NCI-H774 (cell line): Measurements from ENCODE around the gene S100A7A.
A peak's percentile ranks its signal among the peaks of the same experiment; 100 is the strongest.
"Not testable (repeated sequence)": the region's sequence is repeated elsewhere in the genome, so short reads cannot be mapped to it uniquely, and the experiment has no call there.

Experiments
- DNase-seq: peaks from one replicate; lab custom pipeline; 2025; lab: John Stamatoyannopoulos, UW

S100A7A gene

DNA sequence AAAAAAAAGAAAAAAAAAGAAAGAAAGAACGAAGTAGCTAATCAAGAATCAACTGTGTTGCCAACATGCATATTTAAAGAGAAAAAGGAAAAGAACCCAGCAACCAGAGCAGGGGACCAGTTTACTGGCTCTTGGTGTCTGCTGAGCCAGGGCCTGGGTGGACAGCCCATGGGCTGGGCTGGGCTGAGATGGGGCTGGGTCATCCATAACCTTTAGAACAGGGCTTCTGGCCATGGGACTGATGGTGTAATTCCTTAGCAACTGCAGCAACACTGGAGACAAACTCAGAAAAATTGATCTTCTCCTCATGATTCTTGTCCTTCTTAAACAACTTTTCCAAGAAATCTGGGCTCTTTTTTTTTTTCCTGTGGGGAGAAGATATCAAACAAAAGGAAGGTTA lies 10.5 kb downstream of the S100A7A start:
- no peak for DNase-seq

DNA sequence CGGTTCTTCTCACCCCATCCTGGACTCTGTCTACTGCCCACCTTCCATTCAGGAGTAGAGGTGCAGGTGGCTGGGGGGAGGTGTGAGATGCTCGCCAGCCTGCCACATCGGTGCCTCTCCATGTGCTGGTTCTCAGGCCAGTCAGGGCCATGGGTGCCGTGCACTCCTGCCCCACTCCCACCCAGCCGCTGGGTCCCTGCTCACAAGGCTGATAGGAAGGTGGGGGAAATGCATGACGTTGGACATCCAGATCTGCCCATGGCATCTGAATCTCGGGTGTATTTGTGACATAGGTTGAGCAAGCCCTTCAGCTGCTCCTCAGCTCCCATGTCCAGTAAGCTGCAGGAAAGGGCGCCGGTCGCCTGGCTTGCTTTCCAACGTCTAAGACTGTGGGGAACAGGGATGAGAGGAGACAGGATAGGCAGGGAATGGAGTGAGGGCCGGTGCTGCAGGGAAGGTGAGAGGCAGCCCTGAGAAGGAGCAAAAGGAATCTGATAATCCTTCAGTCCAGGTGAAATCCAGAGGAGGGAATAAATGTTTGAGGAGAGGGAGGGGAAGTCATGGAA lies 11.8 kb downstream of the S100A7A start:
- no peak for DNase-seq

- no peak for DNase-seq
Measured at GRCh38 chr1:153428791-153429190, 12.5 kb downstream of the S100A7A start.

DNA sequence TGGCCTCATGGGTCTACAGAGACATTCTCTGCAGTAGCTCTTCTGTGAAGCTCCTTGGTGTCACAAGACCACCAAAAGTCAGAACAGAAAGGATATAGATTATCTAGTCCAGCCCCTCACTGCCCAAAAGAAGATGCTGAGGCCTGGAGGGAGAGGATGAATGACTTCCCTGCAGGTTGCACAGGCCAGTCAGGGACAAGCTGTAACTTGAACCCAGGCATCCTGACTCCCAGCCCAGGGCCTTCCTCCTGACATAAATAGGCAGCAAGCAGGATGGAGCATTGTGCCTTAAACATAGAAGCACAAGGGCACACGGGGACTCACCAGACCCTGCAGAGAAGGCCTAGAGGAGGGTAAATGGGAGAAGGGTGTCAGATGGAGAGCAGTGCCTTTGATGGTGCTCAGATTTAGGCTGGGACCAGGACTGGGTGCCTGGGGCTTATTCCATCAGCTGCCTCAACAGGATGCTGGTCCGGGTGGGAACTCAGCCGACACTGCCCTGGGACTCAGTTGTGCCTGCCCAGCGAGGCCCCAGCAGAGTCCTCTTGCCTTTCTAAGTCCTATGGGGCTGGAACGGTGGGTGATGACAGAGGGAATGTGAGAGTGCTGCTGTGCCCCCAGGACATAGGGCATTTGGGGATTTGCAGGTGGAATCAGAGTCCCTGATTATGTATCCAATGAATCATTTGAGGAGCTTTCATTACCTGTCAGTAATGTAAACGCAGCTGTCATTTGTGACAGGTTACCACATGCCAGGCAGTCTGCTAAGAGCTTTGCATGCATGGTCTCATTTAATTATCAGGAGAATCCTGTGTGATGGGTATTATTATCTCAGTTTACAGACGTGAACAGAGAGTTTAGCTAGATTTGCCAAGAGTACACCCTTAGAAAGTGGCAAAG lies 13.2 kb downstream of the S100A7A start:
- DNase-seq, result peak; percentile 69

GRCh38 chr1:153430166-153430553 lies 13.8 kb downstream of the S100A7A start:
- DNase-seq, result no peak

DNA sequence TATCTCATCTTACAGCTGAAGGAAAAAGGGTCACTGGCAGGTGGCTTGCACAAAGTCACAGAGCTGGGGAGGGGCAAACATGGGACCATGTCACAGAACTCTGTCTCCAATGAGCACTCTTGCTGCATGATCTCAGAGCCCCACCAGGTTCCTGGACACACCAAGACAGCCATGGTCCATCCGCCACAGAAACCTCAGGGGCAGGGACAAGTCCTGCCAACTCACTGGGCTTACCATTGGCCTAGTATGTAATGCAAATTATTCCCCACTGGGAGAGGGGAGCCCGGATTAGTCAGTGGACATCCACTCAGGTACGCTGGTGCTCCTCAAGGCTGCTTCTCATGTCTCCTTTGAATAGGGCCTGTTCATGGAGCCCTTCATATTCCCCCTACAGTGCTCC lies 14.2 kb downstream of the S100A7A start:
- no peak for DNase-seq

GRCh38 chr1:153431002-153431401 lies 14.7 kb downstream of the S100A7A start:
- no peak for DNase-seq

DNA sequence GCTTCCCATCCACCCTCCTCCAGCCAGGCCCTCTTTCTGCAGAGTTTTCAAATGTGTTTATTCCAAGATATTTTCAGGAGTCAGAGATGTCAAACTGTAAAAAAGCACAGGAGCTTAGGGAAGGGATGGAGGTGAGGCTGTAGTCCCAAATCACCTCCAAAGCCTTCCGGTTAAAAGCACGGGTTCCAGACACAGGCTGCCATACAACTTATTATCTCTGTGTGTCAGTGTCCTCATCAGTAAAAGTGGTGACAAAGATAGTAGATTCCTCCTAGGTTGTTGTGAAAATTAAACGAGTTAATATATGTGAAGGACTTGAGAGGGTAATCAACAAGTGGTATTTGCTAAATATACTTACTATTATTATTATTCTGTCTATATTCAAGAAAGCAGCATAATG lies 15.1 kb downstream of the S100A7A start:
- DNase-seq, result no peak

GRCh38 chr1:153431928-153432327 lies 15.6 kb downstream of the S100A7A start:
- no peak for DNase-seq

GRCh38 chr1:153432874-153433681 lies 16.8 kb downstream of the S100A7A start:
- no peak for DNase-seq

DNA sequence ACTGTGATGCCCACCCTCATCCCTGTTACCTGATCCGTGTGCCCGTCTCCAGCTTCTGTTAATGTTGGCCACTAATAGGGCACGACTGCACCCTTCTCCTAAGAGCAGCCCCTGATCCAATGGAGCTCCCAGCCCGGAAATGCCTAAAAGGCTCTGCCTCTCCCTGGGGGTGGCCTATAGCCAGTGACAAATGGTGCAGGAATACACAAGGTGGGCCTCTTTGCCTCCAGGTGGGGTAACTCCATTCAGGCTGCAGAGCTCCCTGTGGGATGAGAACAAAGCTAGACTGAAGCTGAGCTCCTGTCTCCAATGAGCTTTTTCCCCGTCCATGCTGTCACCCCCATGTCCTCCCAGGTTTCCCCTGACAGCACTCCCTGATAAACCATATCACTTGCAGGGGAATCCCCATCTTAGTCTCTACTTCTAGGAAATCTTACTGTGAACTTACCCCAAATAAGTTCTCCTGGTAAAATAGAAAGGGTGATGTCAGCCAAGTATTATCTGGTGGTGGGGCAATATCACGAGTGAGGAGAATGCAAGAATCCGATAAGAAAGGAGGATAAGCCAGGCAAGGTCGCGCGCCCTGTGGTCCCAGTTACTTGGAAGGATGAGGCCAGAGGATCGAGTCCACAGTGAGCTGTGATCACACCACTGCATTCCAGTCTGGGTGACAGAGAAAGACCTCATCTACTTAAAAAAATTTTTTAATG lies 18.6 kb downstream of the S100A7A start:
- DNase-seq, result no peak

DNA sequence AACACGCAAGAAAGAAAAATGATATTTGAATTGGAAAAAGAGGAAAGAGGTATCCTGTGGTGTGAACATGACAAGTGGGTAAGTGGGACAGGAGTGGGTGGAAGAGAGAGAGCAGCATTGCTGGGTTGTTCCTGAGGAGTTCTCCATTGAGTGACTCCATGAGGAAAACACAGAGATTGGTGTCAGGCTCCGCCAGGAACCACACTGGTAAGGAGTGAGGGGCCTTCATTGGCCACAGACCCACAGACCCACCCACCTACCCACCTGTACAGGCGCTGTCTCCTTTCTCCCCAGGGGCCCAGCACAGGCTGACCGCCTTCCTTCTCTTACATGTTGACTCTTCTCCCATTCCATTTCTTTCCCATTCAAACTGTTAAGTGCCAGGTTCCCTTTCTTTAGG lies 20.9 kb downstream of the S100A7A start:
- no peak for DNase-seq

DNA sequence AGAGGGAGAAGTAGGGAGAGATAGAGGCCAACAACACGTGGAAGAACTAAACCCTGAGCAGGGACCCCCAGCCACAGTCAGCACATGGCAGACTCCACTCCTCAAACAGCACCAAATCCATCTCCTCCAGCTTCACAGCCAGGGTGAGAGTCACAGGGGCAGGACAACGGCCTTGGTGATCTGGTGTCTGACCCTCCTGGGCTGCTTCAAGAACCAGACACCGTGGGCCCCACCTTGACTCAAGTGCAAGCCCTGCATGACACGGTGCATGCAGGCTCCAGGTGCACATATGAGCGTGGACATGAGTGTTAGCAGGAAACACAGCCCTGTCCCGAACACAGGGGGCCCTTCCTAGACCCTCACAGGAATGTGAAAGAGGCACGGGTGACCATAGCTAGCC lies 22.3 kb downstream of the S100A7A start:
- no peak for DNase-seq

GRCh38 chr1:153439273-153439672 lies 23.0 kb downstream of the S100A7A start:
- DNase-seq, result no peak

- DNase-seq, result peak; percentile 68
Measured at GRCh38 chr1:153441238-153441755, 25.0 kb downstream of the S100A7A start.

- DNase-seq, result no peak
Measured at GRCh38 chr1:153443486-153443885, 27.2 kb downstream of the S100A7A start.

DNA sequence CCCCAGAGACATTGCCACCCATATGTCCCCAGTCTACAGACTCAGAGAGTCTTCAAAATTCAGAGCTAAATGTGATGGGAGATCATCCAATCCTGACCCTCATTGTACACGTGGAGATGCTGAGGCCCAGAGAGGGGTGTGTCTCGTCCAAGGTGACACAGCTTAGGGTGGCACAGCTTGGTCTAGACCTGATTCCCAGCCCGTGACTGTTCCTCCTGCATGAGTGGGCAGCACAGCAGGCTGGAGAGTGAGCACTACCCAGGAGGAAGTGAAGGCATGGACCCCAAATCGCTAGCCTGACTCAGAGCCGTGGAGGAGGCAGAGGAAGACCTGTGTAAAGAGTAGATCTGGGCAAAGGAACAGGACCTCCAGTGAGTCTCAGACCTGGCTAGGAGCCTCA lies 27.8 kb downstream of the S100A7A start:
- no peak for DNase-seq

DNA sequence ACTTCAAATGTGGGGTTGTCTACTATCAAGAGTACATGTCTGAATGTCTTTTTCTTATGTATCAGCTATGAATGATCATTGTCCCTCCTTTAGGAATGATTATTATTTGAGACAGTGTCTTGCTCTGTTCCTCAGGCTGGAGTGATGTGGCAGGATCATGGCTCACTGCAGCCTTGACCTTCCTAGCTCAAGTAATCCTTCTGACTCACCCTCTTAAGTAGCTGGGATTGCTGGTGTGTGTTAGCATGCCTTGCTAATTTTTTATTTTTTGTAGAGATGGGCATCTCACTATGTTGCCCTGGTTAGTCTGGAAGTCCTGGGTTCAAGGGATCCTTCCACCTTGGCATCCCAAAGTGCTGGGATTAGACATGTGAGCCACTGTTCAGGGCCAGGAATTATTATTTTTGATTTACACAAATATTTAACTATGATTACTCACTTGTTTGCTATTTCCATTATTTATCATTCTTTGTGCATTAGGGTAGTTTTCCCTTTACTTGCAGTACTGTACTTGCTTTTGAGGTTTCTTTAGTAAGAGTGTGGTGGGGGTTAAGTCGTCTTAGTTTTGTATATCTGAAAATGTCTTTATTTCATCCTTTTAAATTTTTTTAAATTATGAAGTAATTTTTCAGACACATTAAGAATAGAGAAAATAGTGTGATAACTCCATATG lies 31.3 kb downstream of the S100A7A start:
- DNase-seq, result no peak

DNA sequence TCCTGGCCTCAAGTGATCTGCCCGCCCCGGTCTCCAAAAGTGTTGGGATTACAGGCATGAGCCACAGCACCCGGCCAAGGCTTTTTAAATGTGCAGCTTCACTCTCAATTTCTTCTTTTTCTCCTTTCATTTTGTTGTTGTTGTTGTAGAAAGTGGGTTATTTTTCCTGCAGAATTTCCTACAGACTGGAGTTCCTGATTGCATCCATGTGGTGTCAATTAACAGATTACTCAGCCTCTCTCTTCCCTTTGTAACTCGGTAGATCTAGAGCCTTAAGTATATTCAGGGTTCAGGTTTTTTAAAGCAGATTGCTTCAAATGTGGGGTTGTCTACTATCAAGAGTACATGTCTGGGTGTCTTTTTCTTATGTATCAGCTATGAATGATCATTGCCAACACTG lies 32.5 kb downstream of the S100A7A start:
- DNase-seq, result not testable (repeated sequence)

- no peak for DNase-seq
Measured at GRCh38 chr1:153456396-153456795, 40.1 kb downstream of the S100A7A start.

- no peak for DNase-seq
Measured at GRCh38 chr1:153459655-153460054, 43.3 kb downstream of the S100A7A start.
